Endothelial cell of umbilical vein (primary cell): Measurements from ENCODE around the gene HTRA2. TPM values are rescaled to one million over a fixed set of nuclear protein-coding genes. Genes with fewer than 3 reads are reported as not detected.

Source experiments
- BruUV-seq: library from RNA; stranded (reverse); fragments of 400-500 nt; replicated peaks from 2 replicates; lab custom pipeline; 2021; lab: Mats Ljungman, UMichigan
- CTCF ChIA-PET: fragments of 300-600, 350-600 bp; sonication (Branson Sonifier 250); formaldehyde crosslinking; loops from one replicate; lab custom pipeline; 2021; ENCODE audit warnings: antibody characterized with exemption, inconsistent platforms; lab: Charles Lee
- POLR2A ChIA-PET: fragments of 300-600, 350-600 bp; sonication (Branson Sonifier 250); formaldehyde crosslinking; loops from one replicate; lab custom pipeline; 2021; ENCODE audit warnings: antibody characterized with exemption, inconsistent platforms; lab: Charles Lee
- DNase-seq: peaks from one replicate; pipeline ENCODE4 v3.0.0-alpha.2; 2011; ENCODE audit warnings: low read depth, low spot score
- FAIRE-seq: peaks from 2 replicates; lab custom pipeline; 2011; peaks lifted over from hg19 to GRCh38; lab: Jason Lieb, UNC
- H2AFZ ChIP-seq: 2 replicates; pipeline ENCODE4 v1.6.0; 2012; ENCODE audit warnings: low read depth, low read length, control low read depth, inconsistent platforms
- H3K27ac ChIP-seq: 2 replicates; pipeline ENCODE4 v1.5.1; 2011; ENCODE audit warnings: low read depth, mild to moderate bottlenecking, control low read depth, low read length, moderate library complexity; ENCODE audit not compliant: insufficient read depth
- H3K27me3 ChIP-seq, 2 experiments: 2 replicates each; pipeline versions ENCODE4 v1.6.0 to v1.6.1; 2011; ENCODE audit warnings: low read length in 2 of 2, mixed read lengths in 1 of 2; ENCODE audit not compliant: control insufficient read depth in 2 of 2, insufficient read depth in 2 of 2
- H3K36me3 ChIP-seq, 2 experiments: 2 replicates in 1 of 2; 3 replicates in 1 of 2; pipeline ENCODE4 v1.5.1; 2011; ENCODE audit warnings: low read length in 2 of 2, mild to moderate bottlenecking in 1 of 2, moderate library complexity in 1 of 2; ENCODE audit not compliant: control insufficient read depth in 2 of 2, insufficient read depth in 2 of 2; ENCODE audit errors: extremely low read depth in 1 of 2
- H3K4me1 ChIP-seq: 3 replicates; pipeline ENCODE4 v1.5.1; 2011; ENCODE audit warnings: mild to moderate bottlenecking, low read length; ENCODE audit not compliant: control insufficient read depth, insufficient read depth; ENCODE audit errors: extremely low read depth
- H3K4me2 ChIP-seq: 2 replicates; pipeline ENCODE4 v1.6.1; 2011; ENCODE audit warnings: low read length, control low read depth, mixed read lengths; ENCODE audit not compliant: insufficient read depth
- H3K4me3 ChIP-seq, 3 experiments: fragments of 200-600 bp in 1 of 3; sonication (generic), shearing (Covaris generic) in 1 of 3; replicated peaks in 1 of 3; 2 replicates each; pipeline ENCODE4 v1.5.1; 2011 to 2016; ENCODE audit warnings: control low read depth in 3 of 3, low read length in 3 of 3, mild to moderate bottlenecking in 2 of 3, inconsistent platforms in 1 of 3, low read depth in 1 of 3, moderate library complexity in 1 of 3; ENCODE audit not compliant: insufficient read depth in 1 of 3
- H3K79me2 ChIP-seq: 2 replicates; pipeline ENCODE4 v1.6.0; 2012; ENCODE audit warnings: low read length, inconsistent platforms; ENCODE audit not compliant: control insufficient read depth, insufficient read depth
- H3K9ac ChIP-seq: replicated peaks from 2 replicates; pipeline ENCODE3; 2011; ENCODE audit warnings: low read length, control low read depth; ENCODE audit not compliant: insufficient read depth; ENCODE audit errors: extremely low read depth
- H3K9me1 ChIP-seq: replicated peaks from 3 replicates; pipeline ENCODE4 v1.6.0; 2011; ENCODE audit warnings: mild to moderate bottlenecking, low read length; ENCODE audit not compliant: control insufficient read depth, insufficient read depth; ENCODE audit errors: extremely low read depth
- H3K9me3 ChIP-seq: replicated peaks from 2 replicates; pipeline ENCODE4 v1.5.1; 2012; ENCODE audit warnings: low read length, inconsistent platforms; ENCODE audit not compliant: control insufficient read depth, insufficient read depth
- H4K20me1 ChIP-seq: replicated peaks from 2 replicates; pipeline ENCODE3; 2011; ENCODE audit warnings: mild to moderate bottlenecking, low read length; ENCODE audit not compliant: control insufficient read depth, insufficient read depth; ENCODE audit errors: extremely low read depth
- CTCF ChIP-seq, 2 donors: IDR thresholded peaks; 1 replicate in 1 of 2; 2 replicates in 1 of 2; pipeline ENCODE4 v1.5.1; 2011; ENCODE audit warnings: low read length in 2 of 2, mild to moderate bottlenecking in 2 of 2, moderate library complexity in 2 of 2, control low read depth in 1 of 2, inconsistent platforms in 1 of 2, low read depth in 1 of 2; ENCODE audit not compliant: insufficient read depth in 1 of 2; ENCODE audit errors: extremely low read depth in 1 of 2
- EZH2 ChIP-seq: IDR thresholded peaks from 2 replicates; pipeline ENCODE4 v1.6.1; 2012; ENCODE audit warnings: borderline replicate concordance, low read depth, mild to moderate bottlenecking, moderate library complexity, low read length, inconsistent platforms; ENCODE audit not compliant: severe bottlenecking
- FOS ChIP-seq: IDR thresholded peaks from 2 replicates; pipeline ENCODE4 v1.6.1; 2011; ENCODE audit warnings: mild to moderate bottlenecking, low read length, moderate library complexity, borderline replicate concordance; ENCODE audit not compliant: insufficient read depth
- GATA2 ChIP-seq: IDR thresholded peaks from 2 replicates; pipeline ENCODE4 v1.7.0; 2011; ENCODE audit warnings: low read depth, mild to moderate bottlenecking, moderate library complexity, mixed read lengths, low read length; ENCODE audit not compliant: insufficient read length, insufficient read depth
- JUN ChIP-seq: IDR thresholded peaks from 2 replicates; pipeline ENCODE4 v1.6.1; 2011; ENCODE audit warnings: borderline replicate concordance, low read depth; ENCODE audit not compliant: insufficient read length, insufficient read depth
- MAX ChIP-seq: IDR thresholded peaks from 2 replicates; pipeline ENCODE4 v1.6.1; 2011; ENCODE audit not compliant: insufficient read depth, insufficient read length
- MYC ChIP-seq: IDR thresholded peaks from one replicate; pipeline ENCODE4 v1.6.1; 2011; ENCODE audit warnings: mild to moderate bottlenecking, low read depth, low read length
- POLR2A ChIP-seq: IDR thresholded peaks from 2 replicates; pipeline ENCODE4 v1.6.1; 2012; ENCODE audit warnings: low read depth, mild to moderate bottlenecking, control low read depth, low read length
- POLR2AphosphoS5 ChIP-seq: IDR thresholded peaks from 2 replicates; pipeline ENCODE4 v1.6.1; 2012; ENCODE audit warnings: low read depth, mild to moderate bottlenecking, control low read depth, low read length, moderate library complexity; ENCODE audit not compliant: insufficient read depth
- dilution Hi-C: fragments of 300-500 bp; cut with MboI; formaldehyde crosslinking; loops from one replicate; pipeline ENCODE4 v1.15.0; 2019; ENCODE audit warnings: low sequenced_read_pairs; ENCODE audit not compliant: extremely low pct_ligation_motif_present
- intact Hi-C: fragments of 100-400 bp; cut with micrococcal nuclease; formaldehyde crosslinking; loops from one replicate; pipeline ENCODE4 v1.10.0; 2022
- polyA plus RNA-seq, 4 experiments: library from polyadenylated mRNA; depleted of rRNA in 3 of 4; stranded (reverse) in 3 of 4; unstranded in 1 of 4; fragments of >200 nt; gene quantifications; 2 replicates each; pipeline versions ENCODE4 v1.2.1 to v1.2.3, GENCODE V29; 2011 to 2012; ENCODE audit warnings: missing spikeins in 1 of 4
- total RNA-seq: library from RNA; stranded (reverse); gene quantifications from 2 replicates; pipeline ENCODE4 v1.2.3, GENCODE V29; 2021

The HTRA2 gene
- total and polyA plus RNA-seq, 2 donors (not counting 3 experiments of a cell fraction or from before 2014, with no cell fraction given) = 34.3 to 54.1 TPM

- H3K4me1 ChIP-seq = peaks cover 9% of the 10 kb centered on the region
- H3K4me2 ChIP-seq = peak within 1 kb of the TSS; percentile 69
- peak; percentile 69 for DNase-seq
- ChIA-PET POLR2A (interaction anchor here (0.7 kb wide), 1 partner anchor 48 kb away, joined by 8 read pairs; no protein-coding TSS in a partner anchor), CTCF (interaction anchor here (0.7 to 1.9 kb wide), 4 partner anchors 22 to 50 kb away, joined by 3 to 6 read pairs (median 4); no protein-coding TSS in a partner anchor)
- peak; percentile 86 for FAIRE-seq
- dilution Hi-C loops (no loop called here), intact Hi-C loops (loop anchor here (1.0 to 2.0 kb wide), 2 partner anchors 25 to 47 kb away; partner anchors contain the start of genes AUP1, HTRA2 and PCGF1)
- peak within 1 kb of the TSS; percentile 98 for H2AFZ ChIP-seq
- BruUV-seq = no TSS peak
- H3K27me3 ChIP-seq = no peaks in the 10 kb centered on the region
- no peaks in the 10 kb centered on the region for H4K20me1 ChIP-seq
- H3K9me1 ChIP-seq = no peaks in the 10 kb centered on the region
- TF ChIP-seq CTCF (IDR thresholded peaks at IDR 0.05; ENCODE audit: extremely low read depth in 1 of 2, insufficient read depth in 1 of 2, low read depth in 1 of 2, low read length in 2 of 2) (no peak), FOS (no peak), MAX (no peak), JUN (peak; percentile 61), POLR2AphosphoS5 (no peak), MYC (no peak), GATA2 (no peak), POLR2A (peak; percentile 14), EZH2 (no peak)
- no peaks in the 10 kb centered on the region for H3K9me3 ChIP-seq
- H3K27ac ChIP-seq = peak within 1 kb of the TSS; percentile 47
- H3K9ac ChIP-seq = peak within 1 kb of the TSS; percentile 64
- no peaks in the 10 kb centered on the region for H3K79me2 ChIP-seq
- H3K36me3 ChIP-seq = peaks cover 0 to 4% of the 10 kb centered on the region in 2 experiments
- peak within 1 kb of the TSS; percentile 77 to 84 (median 79) for H3K4me3 ChIP-seq
These were observed 24.4 kb downstream of the HTRA2 start, which contains the start of the genes DOK1 and LOXL3 for GRCh38 chr2:74553892-74554819. Gene DOK1, plus strand, starts transcription at chr2:74554720. Its CDS starts 35 bp downstream, at chr2:74554755. Gene LOXL3, minus strand, starts transcription at chr2:74553942. Its CDS starts 1,308 bp downstream, at chr2:74552634.
